NOMO-1 (cell line): ENCODE measurements around the gene OR6S1.

Source experiments
- DNase-seq, 2 experiments: peaks; one replicate each; lab custom pipeline; 2025; ENCODE audit not compliant: unreplicated experiment in 2 of 2; lab: John Stamatoyannopoulos, UW

Gene OR6S1, protein sequence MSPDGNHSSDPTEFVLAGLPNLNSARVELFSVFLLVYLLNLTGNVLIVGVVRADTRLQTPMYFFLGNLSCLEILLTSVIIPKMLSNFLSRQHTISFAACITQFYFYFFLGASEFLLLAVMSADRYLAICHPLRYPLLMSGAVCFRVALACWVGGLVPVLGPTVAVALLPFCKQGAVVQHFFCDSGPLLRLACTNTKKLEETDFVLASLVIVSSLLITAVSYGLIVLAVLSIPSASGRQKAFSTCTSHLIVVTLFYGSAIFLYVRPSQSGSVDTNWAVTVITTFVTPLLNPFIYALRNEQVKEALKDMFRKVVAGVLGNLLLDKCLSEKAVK

DNA sequence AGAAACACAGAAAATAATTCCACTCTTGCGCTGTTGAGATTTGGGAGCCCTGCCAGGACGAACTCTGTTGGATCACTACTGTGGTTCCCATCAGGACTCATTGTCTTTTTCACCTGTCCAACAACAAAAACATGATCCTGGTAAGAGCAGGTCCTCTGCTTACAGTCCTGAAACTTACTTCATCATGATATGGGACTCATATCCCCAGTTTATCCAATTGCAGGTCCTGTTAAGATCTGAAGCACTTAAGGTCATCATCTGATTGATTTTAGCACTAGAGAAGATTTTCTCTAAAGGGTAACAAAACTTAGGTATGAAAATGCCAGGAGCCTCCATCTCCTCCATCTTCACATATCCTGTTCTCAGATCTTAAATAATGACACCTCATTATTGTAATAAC is at the start of gene OR6S1:
OR6S1 (minus strand) TSS at position 101 of the 400 bp plus-strand sequence; CDS start at position 101, 0 bp downstream.
- DNase-seq: no peak

DNA sequence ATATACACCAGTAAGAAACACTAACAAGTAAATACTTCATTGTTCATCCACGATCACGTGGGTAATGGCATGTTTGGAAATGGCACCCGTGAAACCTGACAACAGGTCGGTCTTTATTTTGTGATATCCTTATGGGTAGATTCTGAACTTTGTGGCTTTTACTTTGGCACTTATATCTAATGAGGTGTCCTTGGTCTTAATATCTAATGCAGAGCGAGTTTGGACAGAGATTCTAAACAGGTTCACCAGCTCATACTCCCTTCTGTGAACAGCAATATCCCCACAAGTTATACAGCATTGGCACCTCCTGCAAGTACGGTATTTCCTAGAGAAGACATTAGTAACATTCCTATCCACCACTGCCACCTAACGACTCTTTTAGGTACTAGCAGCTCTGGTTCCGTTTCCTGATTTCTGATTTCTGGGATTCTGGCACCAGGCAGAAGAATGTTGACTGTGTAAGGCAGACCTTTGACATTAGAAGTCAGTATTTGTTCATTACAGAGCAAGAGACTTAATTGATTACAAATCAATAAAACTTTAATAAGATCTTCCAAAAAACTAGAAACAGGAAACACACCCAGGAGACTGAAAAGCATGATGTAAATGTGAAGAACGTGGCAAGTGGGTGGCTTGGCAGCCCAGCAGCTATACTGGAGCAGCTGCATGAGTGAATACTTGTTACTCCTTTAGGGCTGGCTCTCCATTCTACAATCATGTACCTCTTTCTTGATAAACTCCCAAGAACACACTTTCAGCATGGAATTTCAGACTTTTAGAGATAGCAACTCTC is 49.6 kb upstream of the OR6S1 start:
- peak; percentile 50 to 76 for DNase-seq

DNA sequence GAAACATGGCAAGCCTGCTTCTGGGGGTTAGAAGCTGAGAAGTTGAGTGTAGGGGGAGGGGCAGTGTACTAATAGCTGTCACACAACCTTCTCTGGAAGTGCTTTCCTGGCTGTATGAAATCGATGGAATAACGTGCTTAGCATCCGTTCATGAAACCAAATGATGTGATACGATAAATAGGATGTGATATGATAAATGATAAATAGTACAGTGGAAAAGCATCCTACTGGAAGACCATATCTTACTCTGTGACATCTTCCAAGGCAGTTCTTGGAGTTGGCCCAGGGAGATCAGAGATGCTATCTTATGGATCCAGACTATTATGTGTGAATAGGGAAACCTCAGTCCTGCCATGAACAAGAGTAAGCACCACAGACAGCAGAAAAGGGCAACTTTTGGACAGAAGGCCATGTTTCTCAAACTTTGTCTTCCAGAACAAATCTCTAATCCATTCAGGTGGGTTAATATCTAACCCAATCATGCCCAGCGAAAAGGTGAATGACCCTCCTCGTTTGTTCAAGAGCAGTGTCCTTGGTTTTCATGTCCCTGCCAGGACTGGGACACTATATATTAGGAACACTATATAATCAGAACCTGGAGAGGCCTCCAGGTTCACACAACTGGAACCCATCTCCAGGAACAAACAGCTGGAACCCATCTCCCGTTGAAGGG is 46.8 kb upstream of the OR6S1 start, which contains the start of gene ANG:
ANG (plus strand) TSS at position 598 of the 673 bp plus-strand sequence. CDS start 4,801 bp downstream, outside the sequence.
- DNase-seq: no peak

DNA sequence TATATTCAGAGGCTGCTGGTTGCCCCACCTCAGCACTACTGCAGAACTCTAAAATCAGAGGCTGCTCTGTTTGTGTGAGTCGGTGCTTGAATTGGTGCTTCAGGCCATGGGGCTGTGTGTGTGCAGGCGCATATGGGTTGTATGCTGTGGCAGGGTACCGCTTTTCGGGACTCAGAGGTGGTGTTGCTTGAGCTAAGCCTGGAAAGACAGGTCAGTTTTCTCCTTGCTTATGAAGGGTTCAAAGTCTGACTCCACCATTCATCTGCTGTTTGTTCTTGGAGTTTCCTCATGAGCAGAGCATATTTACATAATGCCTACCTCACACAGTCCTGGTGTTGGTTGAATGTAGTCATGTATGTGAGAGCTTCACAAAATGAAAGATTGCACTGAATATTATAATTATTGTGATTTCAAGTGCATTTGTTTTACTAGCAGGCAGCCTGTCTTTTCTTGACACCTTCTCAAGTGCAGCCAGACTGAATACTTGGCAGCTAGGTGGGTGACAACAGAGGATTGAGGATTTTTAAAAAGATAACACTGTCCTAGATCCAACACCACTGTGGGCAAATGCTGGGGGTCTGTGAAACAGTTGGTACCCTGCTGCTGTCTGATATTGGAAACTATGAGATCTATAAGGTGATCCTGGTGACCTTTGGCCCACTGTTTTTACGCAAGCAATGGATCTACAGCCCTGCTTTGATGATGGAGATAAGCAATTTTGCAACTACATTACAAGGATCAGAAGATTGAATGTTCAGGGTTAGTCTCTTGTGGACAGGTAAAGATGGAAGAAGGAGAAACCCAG is 46.1 kb upstream of the OR6S1 start:
- DNase-seq: no peak

DNA sequence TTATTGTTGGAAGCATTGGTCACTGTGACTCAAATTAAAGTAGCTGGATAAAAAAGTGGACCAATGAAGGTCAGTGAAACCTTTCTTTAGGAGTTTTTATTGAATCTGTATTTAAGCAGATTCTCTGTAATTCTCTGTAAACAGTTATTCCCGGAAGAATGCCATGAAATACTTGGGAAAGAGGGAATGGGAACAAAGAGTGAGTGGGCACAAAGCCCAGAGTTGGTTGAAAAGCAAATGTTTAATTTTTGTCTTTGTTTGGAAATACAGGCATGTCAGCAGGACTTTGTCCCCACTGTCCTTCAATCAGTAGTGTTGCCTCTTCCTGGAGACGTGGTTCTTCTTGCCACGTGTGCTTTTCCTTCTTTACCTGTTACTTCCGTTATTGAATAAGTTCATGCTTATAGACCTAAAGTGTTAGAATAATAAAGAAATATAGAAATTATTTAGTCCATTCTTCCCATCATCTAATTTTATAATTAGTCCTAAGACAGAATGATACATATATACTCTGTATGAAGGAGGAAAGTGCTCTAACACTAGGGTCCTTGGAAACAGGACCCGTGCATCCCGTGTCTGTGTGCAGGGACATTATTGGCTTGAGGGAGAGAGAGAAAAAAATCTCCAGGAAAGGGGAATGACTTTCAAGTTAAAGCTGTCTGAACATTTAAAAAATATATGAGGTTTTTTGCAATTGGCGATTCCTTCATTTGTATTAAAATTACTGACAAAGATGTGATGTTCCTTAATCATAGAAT is 45.1 kb upstream of the OR6S1 start:
- DNase-seq: no peak

DNA sequence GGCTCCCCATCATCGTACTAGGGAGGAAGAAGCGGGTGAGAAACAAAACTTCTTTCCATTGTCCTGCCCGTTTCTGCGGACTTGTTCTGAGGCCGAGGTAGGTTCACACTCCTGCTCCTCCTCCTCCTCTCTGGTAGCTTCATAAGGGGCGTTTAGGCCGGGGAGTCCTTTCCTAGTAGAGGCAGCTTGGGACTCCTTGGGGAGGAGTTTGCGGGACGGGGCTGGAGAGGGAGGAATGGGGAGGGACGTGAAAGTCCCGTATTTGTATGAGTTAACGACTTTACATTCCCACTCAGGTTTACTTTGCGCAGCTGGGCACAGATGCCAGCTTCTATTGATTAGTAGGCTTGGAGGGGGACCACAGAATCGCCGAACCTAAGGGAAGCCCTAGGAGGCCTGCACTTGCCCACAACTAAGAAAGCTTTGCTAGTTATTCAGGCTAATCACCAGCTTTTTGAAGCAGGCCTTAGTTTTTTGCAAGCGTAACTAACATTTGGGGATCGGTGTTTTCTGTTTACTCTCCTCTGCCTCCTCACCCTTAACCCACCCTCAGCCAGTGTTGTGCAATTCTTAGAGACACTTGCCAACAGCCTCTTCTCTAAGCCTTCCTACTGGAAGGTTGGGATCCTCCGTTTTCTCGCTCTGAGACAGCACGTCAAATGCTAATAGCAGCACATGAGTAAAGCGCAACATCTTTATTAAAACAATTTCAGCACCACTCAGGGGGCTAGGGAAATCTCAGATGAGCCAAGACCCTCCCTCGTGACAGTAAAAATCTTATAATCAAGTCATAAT is 43.4 kb upstream of the OR6S1 start:
- DNase-seq: peak in 1 of 2 experiments; percentile 15

DNA sequence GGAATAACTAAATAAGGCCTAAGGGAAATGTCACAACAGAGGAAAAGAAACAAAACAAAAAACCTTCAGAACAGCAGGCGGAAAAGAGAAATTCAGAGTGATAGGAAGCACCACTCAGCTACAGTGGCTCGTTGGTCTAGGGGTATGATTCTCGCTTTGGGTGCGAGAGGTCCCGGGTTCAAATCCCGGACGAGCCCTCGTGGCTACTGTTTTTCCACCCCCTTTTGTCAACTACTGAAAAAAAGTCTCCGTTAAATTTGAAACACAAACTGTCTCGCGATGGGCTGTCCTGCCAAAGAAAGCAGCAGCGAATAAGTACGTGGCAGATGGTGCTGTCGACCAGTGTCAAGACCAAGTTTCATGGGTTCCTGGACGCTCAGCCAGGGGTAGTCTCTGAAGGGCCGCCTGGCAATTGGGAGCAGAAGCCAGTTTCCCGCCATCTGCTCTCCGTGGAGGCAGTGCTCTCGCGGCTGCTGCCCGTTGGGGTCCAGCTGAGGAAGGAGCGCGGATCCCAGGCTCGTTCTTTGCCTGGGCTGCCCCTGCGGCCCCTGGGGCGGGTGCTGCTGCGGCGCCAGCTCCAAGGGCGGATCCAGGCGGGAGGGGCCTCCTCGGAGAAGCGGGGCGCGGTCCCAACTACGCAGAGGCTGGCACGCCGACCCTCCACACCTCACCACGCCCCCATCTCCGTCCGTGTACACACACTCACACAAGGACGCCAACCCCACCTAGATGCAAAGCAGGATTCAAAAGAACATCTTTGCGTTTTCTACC is 42.6 kb upstream of the OR6S1 start, which contains the start of gene RNASE4:
RNASE4 (plus strand) TSS at position 670 of the 771 bp plus-strand sequence. CDS start 14,812 bp downstream, outside the sequence.
- DNase-seq: peak; percentile 57 to 62

DNA sequence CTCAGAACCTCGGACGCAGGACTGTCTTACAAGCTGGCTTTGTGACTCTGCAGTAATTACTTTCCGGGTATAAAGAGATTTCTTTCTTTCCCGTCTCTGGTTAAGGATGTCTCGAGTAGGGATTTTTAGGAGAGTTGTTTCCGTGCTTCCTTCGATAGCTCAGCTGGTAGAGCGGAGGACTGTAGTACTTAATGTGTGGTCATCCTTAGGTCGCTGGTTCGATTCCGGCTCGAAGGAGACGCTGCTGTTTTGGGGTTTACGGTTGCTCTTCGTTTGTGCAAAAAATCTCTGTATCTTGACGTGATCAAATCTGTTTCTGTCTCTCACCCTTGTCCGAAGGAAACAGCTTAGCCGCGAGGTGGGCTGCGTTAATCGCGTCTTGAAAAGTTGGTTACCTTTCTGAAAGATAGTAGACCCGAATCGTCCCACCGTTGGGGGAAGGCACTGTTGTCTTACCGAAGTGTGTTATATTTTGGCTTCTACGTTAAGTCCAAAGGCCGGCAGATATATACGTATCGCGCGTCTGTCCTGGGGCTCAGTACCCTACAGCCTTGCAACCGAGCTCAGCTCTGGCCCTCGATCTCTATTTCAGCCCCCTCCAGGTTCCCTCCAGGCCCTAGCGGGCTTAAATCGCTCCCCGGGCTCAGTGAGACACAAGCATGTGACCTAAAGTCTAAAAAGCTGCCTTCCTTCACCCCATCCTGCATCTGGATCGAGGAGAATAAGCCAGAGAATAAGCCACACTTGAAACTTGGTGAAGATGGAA is 41.8 kb upstream of the OR6S1 start:
- peak; percentile 71 to 75 for DNase-seq

DNA sequence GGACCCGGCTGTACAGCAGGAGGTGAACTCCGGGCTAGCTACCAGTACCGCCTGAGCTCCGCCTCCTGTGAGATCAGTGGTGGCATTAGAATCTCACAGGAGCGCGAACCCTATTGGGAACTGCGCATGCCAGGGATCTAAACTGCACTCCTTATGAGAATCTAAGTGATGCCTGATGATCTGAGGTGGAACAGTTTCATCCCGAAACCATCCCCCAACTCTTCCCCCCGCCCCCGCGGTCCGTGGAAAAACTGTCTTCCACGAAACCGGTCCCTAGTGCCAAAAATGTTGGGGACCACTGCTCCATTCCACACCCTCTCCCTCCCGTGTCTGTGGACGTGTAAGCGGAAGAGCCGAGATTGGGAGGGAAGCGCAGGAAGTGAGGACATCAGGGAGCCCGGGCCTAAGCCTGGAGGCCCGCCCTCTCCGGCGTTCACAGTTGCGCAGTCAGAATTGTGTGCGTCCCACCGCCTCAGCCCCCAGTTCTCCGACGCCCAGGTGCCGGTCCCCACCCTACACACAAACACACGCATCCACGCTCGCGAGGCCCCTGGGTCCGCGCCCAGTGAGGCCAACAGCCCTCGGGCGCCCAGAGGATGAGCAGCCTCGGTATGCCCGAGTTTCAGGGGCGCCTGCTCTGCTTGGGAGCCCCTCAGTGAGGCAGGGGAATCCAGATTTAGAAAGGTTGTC is 41.1 kb upstream of the OR6S1 start:
- DNase-seq: peak; percentile 81 to 84

DNA sequence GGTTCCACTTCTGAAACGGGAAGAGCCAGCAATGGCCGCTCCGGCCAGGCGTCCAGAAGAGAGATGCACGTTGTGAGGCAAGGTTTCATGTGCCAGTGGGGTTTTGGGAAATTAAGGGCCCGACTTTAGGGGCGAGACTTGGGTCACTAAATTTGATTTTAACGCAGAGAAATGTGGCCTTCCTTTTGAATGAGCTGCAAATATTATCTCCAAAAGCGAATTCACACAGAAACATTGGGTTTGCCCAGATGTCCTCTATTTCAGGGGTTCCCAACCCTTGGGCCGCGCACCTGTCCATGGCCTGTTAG is 40.6 kb upstream of the OR6S1 start:
- DNase-seq: no peak

DNA sequence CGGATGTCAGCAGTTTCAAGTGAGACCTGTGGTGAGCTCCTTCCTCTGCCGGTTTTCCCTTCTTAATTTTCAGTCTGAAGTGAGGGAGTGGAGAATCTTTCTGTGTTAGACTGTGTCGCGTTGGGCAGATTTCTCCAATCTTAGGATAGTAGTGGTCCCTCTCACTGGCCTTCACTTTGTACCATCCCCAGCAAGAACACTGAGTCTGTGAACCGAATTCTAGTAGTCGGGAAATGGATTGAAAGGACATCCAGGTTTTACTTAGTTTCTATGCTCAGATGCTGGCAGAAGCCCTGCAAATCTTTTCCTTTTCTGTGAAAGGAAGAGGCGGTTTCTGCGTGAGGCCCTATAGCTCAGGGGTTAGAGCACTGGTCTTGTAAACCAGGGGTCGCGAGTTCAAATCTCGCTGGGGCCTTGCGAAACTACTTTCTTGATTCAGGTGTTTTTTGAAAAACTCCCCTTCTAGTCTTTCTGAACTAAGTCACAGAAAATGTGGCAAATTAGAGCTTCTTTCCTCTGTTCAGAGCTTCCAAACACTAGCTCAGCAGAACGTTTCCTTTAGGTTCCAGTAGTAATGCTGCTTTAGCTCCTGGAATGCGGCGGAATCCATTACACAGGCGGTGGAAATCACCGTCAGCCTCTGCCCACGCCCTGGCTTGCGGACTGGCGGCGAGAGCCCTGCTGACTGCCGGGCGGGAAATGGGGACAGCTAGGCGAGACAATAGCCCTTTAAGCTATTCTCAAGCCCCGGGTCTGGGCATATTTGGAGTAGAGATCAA is 40.0 kb upstream of the OR6S1 start:
- DNase-seq: peak; percentile 71 to 87

DNA sequence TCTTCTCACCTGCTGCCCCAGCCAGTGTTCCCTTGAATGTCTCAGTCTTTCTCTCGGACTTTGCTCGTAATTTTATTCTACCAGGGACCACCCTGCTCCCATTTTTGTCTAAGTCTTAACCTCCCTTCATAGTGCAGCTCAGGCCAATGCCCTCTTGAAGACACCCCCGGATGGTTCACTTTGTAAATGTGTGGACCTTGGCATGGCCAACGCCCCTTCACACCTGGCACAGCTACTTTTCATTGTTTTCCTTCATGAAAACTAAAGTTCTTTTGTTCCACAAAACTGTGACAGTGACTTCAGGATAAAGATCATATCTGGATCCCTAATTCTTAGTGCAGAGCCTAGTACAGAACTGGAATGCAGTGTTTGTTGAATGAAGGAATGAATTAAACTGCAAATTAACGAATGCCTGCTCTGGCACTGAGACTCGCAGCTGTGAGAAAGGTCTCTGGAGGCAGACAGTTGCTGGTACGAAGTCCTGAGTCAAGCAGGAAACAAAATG is 39.4 kb upstream of the OR6S1 start:
- DNase-seq: no peak

DNA sequence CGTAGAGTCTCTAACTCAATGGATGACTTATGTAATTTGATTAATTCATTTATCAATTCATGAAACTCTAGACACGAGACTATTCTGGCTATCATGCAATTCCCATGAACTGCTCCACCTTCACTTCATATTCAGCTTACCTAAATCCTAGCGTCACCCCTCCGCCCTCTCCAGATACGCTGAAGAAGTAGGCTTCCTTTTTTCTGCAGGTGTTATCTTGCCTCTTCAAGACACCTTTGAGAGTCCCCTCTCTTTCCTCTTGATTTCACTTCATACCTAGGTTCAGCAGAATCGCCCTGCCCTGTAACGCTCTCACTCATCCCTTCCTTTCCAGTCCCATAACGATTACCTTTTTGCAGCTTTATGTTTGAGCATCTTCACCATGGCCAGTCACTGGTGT is 38.9 kb upstream of the OR6S1 start:
- DNase-seq: no peak

DNA sequence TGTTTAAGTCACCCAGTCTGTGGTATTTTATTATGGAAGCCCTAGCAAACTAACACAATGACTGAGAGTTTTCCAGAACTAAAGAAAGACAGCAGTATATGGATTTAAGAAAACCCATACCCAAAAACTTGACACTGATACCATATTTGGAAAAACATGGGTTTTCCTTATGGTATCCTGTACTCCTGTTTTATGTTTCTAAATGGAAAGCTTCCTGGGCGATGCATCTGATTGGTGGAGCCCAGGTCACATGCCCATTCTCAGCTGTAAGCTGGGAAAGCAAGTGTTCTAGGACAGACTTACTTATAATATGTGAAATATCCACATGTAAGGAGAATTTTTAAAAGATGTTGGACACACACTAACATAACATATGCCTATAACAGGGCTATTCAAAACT is 38.4 kb upstream of the OR6S1 start:
- DNase-seq: no peak

DNA sequence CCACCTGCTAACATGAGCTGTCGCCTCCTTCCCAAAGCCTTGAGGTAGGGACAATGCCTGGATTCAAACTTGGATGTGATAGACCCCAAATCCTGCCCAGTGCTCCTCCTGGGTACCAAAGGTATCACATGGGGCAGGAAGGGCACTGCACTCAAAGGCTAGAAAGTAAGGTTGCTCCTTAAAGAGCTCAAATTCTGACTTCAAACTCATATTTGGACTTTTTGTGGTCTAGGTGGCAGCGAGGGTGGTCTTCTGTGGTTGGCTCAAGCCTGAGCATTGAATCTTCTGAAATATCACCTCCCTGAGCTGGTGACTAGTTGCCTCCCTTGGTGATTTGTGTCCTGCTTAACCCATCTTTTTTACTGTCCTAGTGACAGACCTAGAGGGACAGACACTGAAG is 34.6 kb upstream of the OR6S1 start:
- DNase-seq: no peak

DNA sequence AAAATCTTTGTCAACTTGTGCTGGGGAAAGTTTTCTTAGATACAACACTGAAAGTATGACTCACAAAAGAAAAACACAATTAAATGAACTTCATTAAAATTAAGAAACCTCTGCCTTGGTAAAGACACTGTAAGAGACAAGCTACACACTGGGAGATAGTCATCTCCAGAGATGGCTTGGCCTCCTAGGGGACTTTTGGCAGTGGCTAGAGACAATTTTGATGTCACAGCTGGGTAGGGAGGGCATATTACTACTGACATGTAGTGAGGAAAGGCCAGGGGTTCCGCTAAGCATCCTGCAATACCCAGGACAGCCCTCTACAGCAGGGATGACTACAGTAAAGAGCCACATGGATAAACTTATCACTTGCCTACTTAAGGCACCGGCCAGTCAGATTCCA is 34.2 kb upstream of the OR6S1 start:
- DNase-seq: no peak
